ENCODE measurements around the gene FBN2.

DNA sequence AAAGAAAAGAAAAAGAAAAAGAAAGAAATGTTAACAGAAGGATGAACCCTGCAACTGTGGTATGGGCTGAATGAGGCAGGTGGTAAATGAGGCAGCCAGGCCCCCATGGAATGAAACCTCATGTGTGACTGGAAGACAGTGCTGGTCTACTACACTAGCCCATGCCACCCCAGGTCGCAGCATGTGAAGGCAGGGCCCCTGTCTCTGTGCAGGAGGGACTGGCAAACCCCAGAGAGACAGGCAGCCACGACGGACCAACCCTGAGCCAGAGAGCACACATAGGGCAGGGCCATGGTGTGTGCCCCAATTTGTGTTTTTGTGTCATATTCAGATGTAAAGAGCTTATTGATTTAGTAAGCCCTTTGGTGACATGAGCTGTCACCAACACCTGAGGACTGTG lies 198.5 kb downstream of the FBN2 start:
- TF ChIP-seq, protein P1, sequence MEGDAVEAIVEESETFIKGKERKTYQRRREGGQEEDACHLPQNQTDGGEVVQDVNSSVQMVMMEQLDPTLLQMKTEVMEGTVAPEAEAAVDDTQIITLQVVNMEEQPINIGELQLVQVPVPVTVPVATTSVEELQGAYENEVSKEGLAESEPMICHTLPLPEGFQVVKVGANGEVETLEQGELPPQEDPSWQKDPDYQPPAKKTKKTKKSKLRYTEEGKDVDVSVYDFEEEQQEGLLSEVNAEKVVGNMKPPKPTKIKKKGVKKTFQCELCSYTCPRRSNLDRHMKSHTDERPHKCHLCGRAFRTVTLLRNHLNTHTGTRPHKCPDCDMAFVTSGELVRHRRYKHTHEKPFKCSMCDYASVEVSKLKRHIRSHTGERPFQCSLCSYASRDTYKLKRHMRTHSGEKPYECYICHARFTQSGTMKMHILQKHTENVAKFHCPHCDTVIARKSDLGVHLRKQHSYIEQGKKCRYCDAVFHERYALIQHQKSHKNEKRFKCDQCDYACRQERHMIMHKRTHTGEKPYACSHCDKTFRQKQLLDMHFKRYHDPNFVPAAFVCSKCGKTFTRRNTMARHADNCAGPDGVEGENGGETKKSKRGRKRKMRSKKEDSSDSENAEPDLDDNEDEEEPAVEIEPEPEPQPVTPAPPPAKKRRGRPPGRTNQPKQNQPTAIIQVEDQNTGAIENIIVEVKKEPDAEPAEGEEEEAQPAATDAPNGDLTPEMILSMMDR (IDR thresholded peaks at IDR 0.05): no peak
- no peak for TF ChIP-seq POLR2A (IDR thresholded peaks at IDR 0.05)
